Cardiac fibroblast (primary cell): ENCODE results near the gene DLGAP4.
A peak's percentile ranks its signal among the peaks of the same experiment; 100 is the strongest.

Experiments
- DNase-seq, 2 donors: peaks; one replicate each; pipeline versions ENCODE4 v3.0.0 to v3.0.0-alpha.2; 2010; ENCODE audit warnings: low read depth in 2 of 2
- H3K4me3 ChIP-seq, 2 donors: replicated peaks in 1 of 2; 1 replicate in 1 of 2; 2 replicates in 1 of 2; pipeline ENCODE4 v1.5.1; 2011; ENCODE audit warnings: low read depth in 2 of 2, low read length in 2 of 2, mild to moderate bottlenecking in 2 of 2, moderate library complexity in 1 of 2
- CTCF ChIP-seq: IDR thresholded peaks from one replicate; pipeline ENCODE4 v1.5.1; 2011; ENCODE audit warnings: low read depth, mild to moderate bottlenecking, low read length, inconsistent platforms

The DLGAP4 gene

DNA sequence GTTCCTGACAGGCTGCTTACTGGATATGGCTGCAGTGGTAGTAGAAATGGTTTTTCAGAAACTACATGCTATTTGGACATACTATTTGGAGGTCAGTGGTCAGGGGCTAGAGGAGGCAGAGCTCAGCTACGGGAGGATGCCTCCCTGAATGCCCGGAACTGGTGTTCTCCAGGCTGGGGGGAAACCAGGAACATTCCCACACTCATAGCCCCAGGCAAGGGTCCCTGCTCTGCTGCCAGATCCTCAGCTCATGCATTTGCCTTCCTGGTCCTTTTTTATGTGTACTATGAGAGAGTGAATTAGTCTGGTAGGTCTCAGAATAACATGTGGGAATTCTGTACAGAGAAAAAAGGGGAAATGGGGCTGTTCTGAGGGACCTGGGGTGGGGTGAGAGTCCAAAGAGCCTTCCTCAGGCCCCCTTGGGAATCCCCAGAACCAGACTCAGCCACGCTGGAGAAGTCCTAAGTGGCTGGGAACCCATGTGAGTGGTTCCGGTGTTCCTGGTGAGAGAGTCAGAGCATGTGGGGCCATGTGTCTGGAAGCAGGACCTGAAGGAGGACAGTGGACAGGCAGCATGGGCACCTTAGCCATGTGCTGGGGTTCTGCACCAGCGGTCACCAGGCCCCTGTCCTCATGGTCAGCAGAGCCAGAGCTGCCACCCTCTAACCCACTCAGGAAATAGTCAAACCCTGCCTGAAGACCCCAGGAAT, 177.2 kb downstream of the DLGAP4 start:
- DNase-seq: no peak
- H3K4me3 ChIP-seq: no peak overlapping the region
- no peak for TF ChIP-seq CTCF

DNA sequence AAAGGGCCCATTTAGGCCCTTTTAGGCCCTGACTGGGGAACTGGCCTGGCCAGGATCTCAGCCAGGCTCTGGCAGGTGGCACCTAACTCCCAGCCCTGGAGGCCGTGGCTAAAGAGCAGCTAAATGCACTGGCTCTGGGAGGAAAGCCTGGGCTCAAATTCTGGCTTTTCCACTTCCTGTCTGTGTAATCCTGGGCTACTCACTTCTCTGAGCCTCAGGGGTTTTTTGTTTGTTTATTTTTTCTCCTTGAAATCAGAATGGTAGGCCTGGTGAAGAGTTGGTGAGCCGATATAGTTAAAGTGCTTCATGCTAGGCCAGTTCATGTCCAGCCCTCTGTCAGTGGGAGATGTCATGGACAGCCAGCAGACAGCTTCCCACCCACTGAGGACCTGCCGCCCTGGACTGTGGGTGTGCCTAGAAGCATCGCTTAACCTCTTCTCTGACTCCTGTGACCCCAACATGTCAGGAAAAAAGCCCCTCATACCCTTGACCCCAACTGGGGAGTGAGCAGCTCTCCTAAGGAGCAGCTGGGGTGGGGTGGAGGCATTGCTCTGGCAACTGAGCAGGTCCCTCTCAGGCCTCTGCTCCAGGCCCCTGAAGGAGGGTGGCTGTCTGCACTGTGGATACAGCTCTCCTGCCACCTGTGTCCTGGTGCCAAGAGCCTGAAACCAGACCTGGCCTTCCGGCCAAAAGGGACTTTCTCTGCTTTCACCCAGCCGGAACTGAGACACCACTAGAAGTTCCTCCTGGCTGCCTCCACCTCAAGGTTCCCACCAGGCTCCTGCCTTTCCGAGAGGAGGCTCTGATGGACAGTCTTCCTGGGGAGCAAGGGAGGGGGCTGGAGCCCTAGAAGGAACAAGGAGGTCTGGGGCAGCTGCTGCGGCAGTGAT, 178.0 kb downstream of the DLGAP4 start:
- no peak for TF ChIP-seq CTCF
- peak in 1 of 2 donors; percentile 41 for DNase-seq
- H3K4me3 ChIP-seq: no peak overlapping the region

GRCh38 chr20:36485286-36485685, 179.1 kb downstream of the DLGAP4 start:
- no peak for TF ChIP-seq CTCF
- no peak for DNase-seq

GRCh38 chr20:36487069-36487468, 180.9 kb downstream of the DLGAP4 start:
- DNase-seq: no peak
- no peak overlapping the region for H3K4me3 ChIP-seq
- no peak for TF ChIP-seq CTCF

More at GRCh38 chr20:36485286-36485685, 179.1 kb downstream of the DLGAP4 start:
- no peak overlapping the region for H3K4me3 ChIP-seq

GRCh38 chr20:36490191-36490590, 184.1 kb downstream of the DLGAP4 start:
- no peak overlapping the region for H3K4me3 ChIP-seq
- DNase-seq: no peak
- no peak for TF ChIP-seq CTCF

DNA sequence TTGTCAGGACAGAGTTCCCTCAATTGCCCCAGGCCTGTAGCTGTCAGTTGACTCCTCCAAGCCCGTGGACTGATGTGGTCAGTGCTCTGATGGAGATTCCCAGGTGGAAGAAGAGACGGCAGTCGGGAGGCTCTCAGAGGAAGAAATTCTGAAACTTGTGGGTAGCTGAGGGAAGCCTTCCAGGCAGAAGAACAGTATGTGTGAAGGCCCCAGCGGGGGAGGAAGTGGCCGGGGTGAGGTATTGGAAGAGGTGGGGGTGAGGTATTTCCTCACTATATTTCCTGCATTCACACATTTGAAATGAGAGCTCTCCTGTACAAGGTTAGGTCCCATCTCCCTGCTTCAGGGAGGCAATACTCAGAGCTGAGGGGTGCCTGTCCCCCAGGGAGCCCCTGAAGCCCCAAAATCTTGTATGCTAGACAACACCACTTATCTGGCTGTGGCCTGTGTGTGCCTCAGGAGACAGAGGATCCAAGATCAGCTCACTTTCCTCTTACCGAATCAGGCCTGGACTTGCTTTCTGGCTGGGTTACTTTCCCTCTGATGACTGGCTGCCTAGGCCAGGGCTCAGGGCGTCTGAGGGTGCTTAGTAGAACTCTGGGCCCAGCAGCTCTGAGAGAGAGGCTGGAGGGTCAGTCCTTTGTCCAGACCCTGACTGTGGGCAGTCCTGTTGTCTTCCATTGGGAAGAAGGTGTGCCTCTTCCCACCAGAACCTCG, 185.9 kb downstream of the DLGAP4 start:
- H3K4me3 ChIP-seq: no peak overlapping the region
- TF ChIP-seq CTCF: no peak
- DNase-seq: peak; percentile 46 to 50
